SK-N-SH (cell line): ENCODE measurements around the gene CAPN11.

Source experiments
- EZH2phosphoT487 ChIP-seq: fragments of 200-600 bp; sonication (generic); IDR thresholded peaks from 2 replicates; pipeline ENCODE4 v1.6.1; 2017; ENCODE audit warnings: low read depth, mixed run types, mild to moderate bottlenecking, antibody characterized with exemption, moderate library complexity, borderline replicate concordance
- FOXM1 ChIP-seq: IDR thresholded peaks from 2 replicates; pipeline ENCODE4 v1.4.0; 2012; ENCODE audit warnings: low read depth, mild to moderate bottlenecking
- GABPA ChIP-seq: IDR thresholded peaks from 2 replicates; pipeline ENCODE4 v1.4.0; 2012; ENCODE audit warnings: low read depth, mild to moderate bottlenecking
- POLR2AphosphoS5 ChIP-seq: IDR thresholded peaks from 2 replicates; pipeline ENCODE4 v1.6.1; 2012; ENCODE audit warnings: low read depth, low read length
- RCOR1 ChIP-seq: fragments of 150-350 bp; IDR thresholded peaks from 2 replicates; pipeline ENCODE4 v1.6.1; 2017; ENCODE audit warnings: antibody characterized with exemption, low read length
- REST ChIP-seq: IDR thresholded peaks from 2 replicates; pipeline ENCODE4 v1.6.1; 2012; ENCODE audit warnings: mild to moderate bottlenecking, low read depth, low read length, moderate library complexity
- TAF1 ChIP-seq: IDR thresholded peaks from 2 replicates; pipeline ENCODE4 v1.6.1; 2012; ENCODE audit warnings: low read depth, mild to moderate bottlenecking, low read length, moderate library complexity, borderline replicate concordance
- TF ChIP-seq, protein P1 (sequence below): fragments of 200-600 bp; sonication (generic); IDR thresholded peaks from 2 replicates; pipeline ENCODE4 v1.6.1; 2017; ENCODE audit warnings: antibody characterized with exemption, mild to moderate bottlenecking, moderate library complexity

DNA sequence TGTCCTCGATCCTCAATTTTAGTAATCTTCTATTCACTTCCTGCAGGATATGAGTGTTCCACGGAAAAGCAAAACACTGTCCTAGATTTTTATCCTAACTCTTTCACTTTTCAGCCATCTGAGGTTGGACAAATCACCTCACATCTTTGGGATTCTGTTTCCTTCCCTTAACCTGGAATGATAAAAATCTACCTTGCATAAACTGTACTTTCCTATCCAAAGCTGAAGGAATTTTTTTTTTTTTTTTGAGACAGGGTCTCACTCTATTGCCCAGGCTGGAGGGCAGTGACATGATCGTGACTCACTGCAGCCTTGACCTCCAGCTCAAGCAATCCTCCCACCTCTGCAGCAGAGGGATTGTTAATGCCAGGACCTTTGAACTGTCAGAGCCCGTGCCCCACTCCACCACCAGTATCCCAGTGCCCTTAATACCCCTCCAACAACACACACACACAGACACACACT, 20.5 kb downstream of the CAPN11 start:
- TF ChIP-seq REST (no peak), GABPA (no peak), POLR2AphosphoS5 (no peak), FOXM1 (no peak), TAF1 (no peak), RCOR1 (no peak), EZH2phosphoT487 (no peak)
- TF ChIP-seq, protein P1, sequence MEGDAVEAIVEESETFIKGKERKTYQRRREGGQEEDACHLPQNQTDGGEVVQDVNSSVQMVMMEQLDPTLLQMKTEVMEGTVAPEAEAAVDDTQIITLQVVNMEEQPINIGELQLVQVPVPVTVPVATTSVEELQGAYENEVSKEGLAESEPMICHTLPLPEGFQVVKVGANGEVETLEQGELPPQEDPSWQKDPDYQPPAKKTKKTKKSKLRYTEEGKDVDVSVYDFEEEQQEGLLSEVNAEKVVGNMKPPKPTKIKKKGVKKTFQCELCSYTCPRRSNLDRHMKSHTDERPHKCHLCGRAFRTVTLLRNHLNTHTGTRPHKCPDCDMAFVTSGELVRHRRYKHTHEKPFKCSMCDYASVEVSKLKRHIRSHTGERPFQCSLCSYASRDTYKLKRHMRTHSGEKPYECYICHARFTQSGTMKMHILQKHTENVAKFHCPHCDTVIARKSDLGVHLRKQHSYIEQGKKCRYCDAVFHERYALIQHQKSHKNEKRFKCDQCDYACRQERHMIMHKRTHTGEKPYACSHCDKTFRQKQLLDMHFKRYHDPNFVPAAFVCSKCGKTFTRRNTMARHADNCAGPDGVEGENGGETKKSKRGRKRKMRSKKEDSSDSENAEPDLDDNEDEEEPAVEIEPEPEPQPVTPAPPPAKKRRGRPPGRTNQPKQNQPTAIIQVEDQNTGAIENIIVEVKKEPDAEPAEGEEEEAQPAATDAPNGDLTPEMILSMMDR, result no peak
